Hepatocyte (in vitro differentiated cells): ENCODE data around the gene SNAP25. TPM values are rescaled to one million over a fixed set of nuclear protein-coding genes. Genes with fewer than 3 reads are reported as not detected.

ENCODE experiments used
- DNase-seq: peaks from one replicate; pipeline ENCODE4 v3.0.0-alpha.2; 2016; ENCODE audit warnings: low spot score
- H2AFZ ChIP-seq: fragments of 200-600 bp; sonication (generic); 2 replicates; pipeline ENCODE4 v1.6.0; 2016; ENCODE audit warnings: antibody characterized with exemption, mild to moderate bottlenecking
- H3K27ac ChIP-seq: fragments of 200-600 bp; sonication (generic); 2 replicates; pipeline ENCODE4 v1.5.1; 2016; ENCODE audit warnings: mild to moderate bottlenecking
- H3K27me3 ChIP-seq: fragments of 200-600 bp; sonication (generic); 2 replicates; pipeline ENCODE4 v1.6.1; 2016
- H3K36me3 ChIP-seq: fragments of 200-600 bp; sonication (generic); replicated peaks from 2 replicates; pipeline ENCODE4 v1.5.1; 2016; ENCODE audit warnings: low read depth; ENCODE audit not compliant: insufficient read depth
- H3K4me1 ChIP-seq: fragments of 200-600 bp; sonication (generic); 2 replicates; pipeline ENCODE4 v1.5.1; 2016; ENCODE audit warnings: mild to moderate bottlenecking, moderate library complexity; ENCODE audit not compliant: insufficient read depth
- H3K4me2 ChIP-seq: fragments of 200-600 bp; sonication (generic); 2 replicates; pipeline ENCODE4 v1.6.0; 2016
- H3K4me3 ChIP-seq: fragments of 200-600 bp; sonication (generic); 2 replicates; pipeline ENCODE4 v1.5.1; 2016; ENCODE audit warnings: mild to moderate bottlenecking
- H3K79me2 ChIP-seq: fragments of 200-600 bp; sonication (generic); 2 replicates; pipeline ENCODE4 v1.6.0; 2017; ENCODE audit warnings: mild to moderate bottlenecking
- H3K9me2 ChIP-seq: fragments of 200-600 bp; sonication (generic); replicated peaks from 2 replicates; pipeline ENCODE4 v1.6.0; 2017; ENCODE audit warnings: mild to moderate bottlenecking; ENCODE audit not compliant: insufficient read depth
- H3K9me3 ChIP-seq: fragments of 200-600 bp; sonication (generic); 2 replicates; pipeline ENCODE4 v1.5.1; 2016; ENCODE audit warnings: low read depth, mild to moderate bottlenecking
- H4K20me1 ChIP-seq: fragments of 200-600 bp; sonication (generic); 2 replicates; pipeline ENCODE4 v1.6.0; 2016; ENCODE audit warnings: mild to moderate bottlenecking; ENCODE audit not compliant: insufficient read depth, poor library complexity, severe bottlenecking
- EZH2 ChIP-seq: fragments of 200-600 bp; sonication (generic); IDR thresholded peaks from 2 replicates; pipeline ENCODE4 v1.6.1; 2016; ENCODE audit warnings: antibody characterized with exemption, mild to moderate bottlenecking, borderline replicate concordance
- EZH2phosphoT487 ChIP-seq: fragments of 200-600 bp; sonication (generic); IDR thresholded peaks from one replicate; pipeline ENCODE4 v1.6.1; 2018; ENCODE audit warnings: antibody characterized with exemption, mild to moderate bottlenecking, low read depth, moderate library complexity; ENCODE audit not compliant: unreplicated experiment, severe bottlenecking
- WGBS: methylation state at CpG from one replicate; pipeline ENCODE4 v1.1.6; 2016; ENCODE audit warnings: low lambda C conversion rate; ENCODE audit errors: missing lambda C conversion rate; 5-methylcytosine and 5-hydroxymethylcytosine counted together
- polyA plus RNA-seq: library from polyadenylated mRNA; unstranded; fragments of >200 nt; fragmentation: Nextera tagmentation; extraction: Ambion mirVana; gene quantifications from 2 replicates; pipeline ENCODE4 v1.2.1, GENCODE V29; 2016
- total RNA-seq: library from RNA; depleted of rRNA; stranded (reverse); fragments of >200 nt; gene quantifications from 2 replicates; pipeline ENCODE4 v1.2.3, GENCODE V29; 2014
- TF ChIP-seq, protein P1 (sequence below): fragments of 200-600 bp; sonication (generic); IDR thresholded peaks from 2 replicates; pipeline ENCODE4 v1.5.1; 2016; ENCODE audit warnings: antibody characterized with exemption, mild to moderate bottlenecking; ENCODE audit not compliant: poor library complexity

Gene SNAP25
- total and polyA plus RNA-seq, 2 experiments from 2014 or later, result 3.7 to 5.2 TPM

DNA sequence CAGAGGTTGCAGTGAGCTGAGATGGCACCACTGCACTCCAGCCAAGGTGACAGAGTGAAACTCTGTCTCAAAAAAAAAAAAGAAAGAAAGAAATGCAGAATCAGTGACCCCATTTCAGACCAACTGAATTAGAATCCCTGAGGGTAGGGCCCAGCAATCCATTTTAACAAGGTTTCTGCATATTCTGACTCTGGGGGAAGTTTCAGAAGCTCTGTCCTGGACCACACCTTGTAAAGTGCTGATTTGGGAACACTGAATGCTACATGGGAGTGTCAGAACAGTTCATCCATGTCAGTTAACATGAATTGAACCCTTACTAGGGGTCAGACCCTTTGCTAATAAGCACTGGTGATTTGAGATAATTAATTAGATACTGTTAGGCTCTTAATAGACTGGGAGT, 52.0 kb downstream of the SNAP25 start:
- Histone ChIP-seq H4K20me1 (no peaks in the 10 kb centered on the region), H3K4me1 (no peaks in the 10 kb centered on the region), H3K9me3 (no peaks in the 10 kb centered on the region), H3K36me3 (no peaks in the 10 kb centered on the region), H3K9me2 (no peaks in the 10 kb centered on the region), H3K27me3 (no peaks in the 10 kb centered on the region), H3K4me3 (no peak overlapping the region), H3K27ac (no peak overlapping the region), H3K4me2 (no peak overlapping the region), H2AFZ (no peak overlapping the region), H3K79me2 (no peaks in the 10 kb centered on the region)
- TF ChIP-seq EZH2phosphoT487, result no peak
- TF ChIP-seq, protein P1, sequence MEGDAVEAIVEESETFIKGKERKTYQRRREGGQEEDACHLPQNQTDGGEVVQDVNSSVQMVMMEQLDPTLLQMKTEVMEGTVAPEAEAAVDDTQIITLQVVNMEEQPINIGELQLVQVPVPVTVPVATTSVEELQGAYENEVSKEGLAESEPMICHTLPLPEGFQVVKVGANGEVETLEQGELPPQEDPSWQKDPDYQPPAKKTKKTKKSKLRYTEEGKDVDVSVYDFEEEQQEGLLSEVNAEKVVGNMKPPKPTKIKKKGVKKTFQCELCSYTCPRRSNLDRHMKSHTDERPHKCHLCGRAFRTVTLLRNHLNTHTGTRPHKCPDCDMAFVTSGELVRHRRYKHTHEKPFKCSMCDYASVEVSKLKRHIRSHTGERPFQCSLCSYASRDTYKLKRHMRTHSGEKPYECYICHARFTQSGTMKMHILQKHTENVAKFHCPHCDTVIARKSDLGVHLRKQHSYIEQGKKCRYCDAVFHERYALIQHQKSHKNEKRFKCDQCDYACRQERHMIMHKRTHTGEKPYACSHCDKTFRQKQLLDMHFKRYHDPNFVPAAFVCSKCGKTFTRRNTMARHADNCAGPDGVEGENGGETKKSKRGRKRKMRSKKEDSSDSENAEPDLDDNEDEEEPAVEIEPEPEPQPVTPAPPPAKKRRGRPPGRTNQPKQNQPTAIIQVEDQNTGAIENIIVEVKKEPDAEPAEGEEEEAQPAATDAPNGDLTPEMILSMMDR, result no peak
- TF ChIP-seq EZH2, result no peak
- no peak for DNase-seq

DNA sequence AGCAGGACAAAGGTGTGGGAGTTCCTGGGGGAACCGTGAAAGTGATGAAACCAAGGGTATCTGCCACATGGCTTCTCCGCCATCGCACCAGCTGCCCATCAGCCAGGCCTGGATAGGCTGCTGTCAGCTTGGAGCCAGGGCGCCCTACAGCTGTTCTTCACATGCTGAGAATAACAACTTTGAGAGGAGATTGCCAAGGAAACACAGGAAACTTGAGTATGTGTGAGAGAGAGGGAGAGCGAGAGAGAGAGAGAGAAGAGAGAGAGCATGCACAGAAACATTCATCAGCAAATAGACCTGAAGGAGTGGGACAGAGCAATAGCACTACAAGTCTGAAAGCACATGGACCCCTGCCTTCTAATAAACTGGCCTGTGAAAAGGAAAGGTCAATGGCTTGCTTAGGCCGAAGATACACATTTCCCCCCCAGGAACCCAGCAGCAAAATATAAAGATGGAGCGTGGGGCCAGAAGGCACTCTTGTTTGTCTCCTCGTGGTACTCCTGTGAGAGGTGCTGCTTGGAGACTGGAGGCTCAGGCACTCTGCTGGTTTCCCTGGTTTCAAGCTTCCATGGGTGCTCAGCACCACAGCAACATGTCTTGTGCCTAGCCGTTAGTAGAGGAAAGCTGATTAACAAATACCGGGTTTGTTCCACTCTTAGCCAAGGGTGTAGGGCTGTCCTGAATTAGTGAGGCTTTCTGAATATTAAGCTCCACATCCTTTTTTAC, 53.0 kb downstream of the SNAP25 start:
- H3K27ac ChIP-seq, result no peak overlapping the region
- H3K4me3 ChIP-seq, result no peak overlapping the region
- no peaks in the 10 kb centered on the region for H3K4me1 ChIP-seq
- no peak overlapping the region for H2AFZ ChIP-seq
- no peaks in the 10 kb centered on the region for H3K79me2 ChIP-seq
- WGBS, result 74% methylated on average over 10 of the region's 10 CpGs
- peak; percentile 29 for DNase-seq
- TF ChIP-seq EZH2phosphoT487 (no peak), EZH2 (no peak)
- TF ChIP-seq, protein P1, result no peak
- no peaks in the 10 kb centered on the region for H4K20me1 ChIP-seq
- H3K4me2 ChIP-seq, result no peak overlapping the region
- H3K36me3 ChIP-seq, result no peaks in the 10 kb centered on the region
- H3K27me3 ChIP-seq, result no peaks in the 10 kb centered on the region
- H3K9me3 ChIP-seq, result no peaks in the 10 kb centered on the region
- H3K9me2 ChIP-seq, result no peaks in the 10 kb centered on the region

DNA sequence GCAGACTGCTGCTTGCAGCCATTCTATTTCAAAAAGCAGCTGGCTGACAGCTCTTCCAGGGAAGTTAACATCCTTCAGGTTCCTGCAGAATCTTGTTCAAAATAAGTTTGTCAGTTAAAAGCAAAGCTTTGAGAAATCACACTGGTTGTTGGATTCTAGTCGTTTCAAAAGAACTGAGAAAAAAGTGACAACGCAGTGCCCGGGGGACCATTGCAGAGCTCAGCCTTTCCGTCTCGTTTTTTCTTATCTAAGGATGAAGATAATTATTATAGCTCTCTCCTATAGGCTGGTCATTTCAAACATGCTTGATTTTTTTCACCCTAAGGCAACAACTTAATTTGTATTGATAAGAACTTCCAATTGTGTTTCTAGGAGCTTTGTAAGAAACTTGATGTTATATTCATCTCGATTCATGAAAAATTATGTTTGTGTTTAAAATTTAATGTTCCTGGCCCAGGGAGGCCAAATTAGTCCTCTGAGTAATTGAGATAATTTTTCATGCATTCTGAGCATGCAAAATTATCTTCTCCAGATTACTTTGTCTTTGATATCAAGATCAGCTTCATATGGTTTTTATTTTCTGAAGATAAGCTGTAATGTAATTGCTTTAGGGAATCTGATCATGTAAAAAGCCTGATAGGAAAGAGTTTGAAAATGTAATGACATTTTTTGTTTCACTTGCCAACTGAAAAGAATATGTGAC, 58.4 kb downstream of the SNAP25 start:
- Histone ChIP-seq H3K9me3 (no peaks in the 10 kb centered on the region), H3K4me1 (no peaks in the 10 kb centered on the region), H4K20me1 (no peaks in the 10 kb centered on the region), H3K27me3 (no peaks in the 10 kb centered on the region), H3K9me2 (no peaks in the 10 kb centered on the region), H3K4me2 (no peak overlapping the region), H3K36me3 (no peaks in the 10 kb centered on the region), H3K4me3 (no peak overlapping the region), H3K27ac (no peak overlapping the region), H3K79me2 (no peaks in the 10 kb centered on the region), H2AFZ (no peak overlapping the region)
- DNase-seq, result no peak
- WGBS, result 39% methylated on average over 6 of the region's 6 CpGs
- TF ChIP-seq EZH2phosphoT487, result no peak
- TF ChIP-seq, protein P1, result no peak
- no peak for TF ChIP-seq EZH2
